OCI-LY1 (cell line): Measurements from ENCODE around the gene ATXN1.
"Not testable (repeated sequence)": the region's sequence is repeated elsewhere in the genome, so short reads cannot be mapped to it uniquely, and the experiment has no call there.

Experiments
- H2AFZ ChIP-seq: fragments of 200-600 bp; sonication (generic), shearing (Covaris generic); 2 replicates; pipeline ENCODE4 v1.6.0; 2014; ENCODE audit warnings: antibody characterized with exemption, mild to moderate bottlenecking, low read length
- H3F3A ChIP-seq: fragments of 200-600 bp; sonication (generic), shearing (Covaris generic); 2 replicates; pipeline ENCODE4 v1.6.0; 2014; ENCODE audit warnings: mild to moderate bottlenecking, antibody characterized with exemption, low read length, moderate library complexity; ENCODE audit not compliant: insufficient read depth
- H3K27ac ChIP-seq: fragments of 200-600 bp; sonication (generic); 2 replicates; pipeline ENCODE4 v1.5.1; 2014; ENCODE audit warnings: low read length, mixed run types, mild to moderate bottlenecking, low read depth; ENCODE audit not compliant: poor library complexity, severe bottlenecking
- H3K27me3 ChIP-seq: fragments of 200-600 bp; sonication (generic); 2 replicates; pipeline ENCODE4 v1.6.0; 2014; ENCODE audit warnings: antibody characterized with exemption, mild to moderate bottlenecking, low read length, moderate library complexity; ENCODE audit not compliant: insufficient read depth
- H3K36me3 ChIP-seq: fragments of 200-600 bp; sonication (generic); 2 replicates; pipeline ENCODE4 v1.6.1; 2014; ENCODE audit warnings: mild to moderate bottlenecking, antibody characterized with exemption, low read length, moderate library complexity, mixed read lengths; ENCODE audit not compliant: insufficient read depth
- H3K4me1 ChIP-seq: fragments of 200-600 bp; sonication (generic); 2 replicates; pipeline ENCODE4 v1.5.1; 2014; ENCODE audit warnings: mild to moderate bottlenecking, low read length, moderate library complexity; ENCODE audit not compliant: insufficient read depth, severe bottlenecking
- H3K4me2 ChIP-seq: fragments of 200-600 bp; sonication (generic), shearing (Covaris generic); 2 replicates; pipeline ENCODE4 v1.6.1; 2014; ENCODE audit warnings: low read length
- H3K4me3 ChIP-seq: fragments of 200-600 bp; sonication (generic); 2 replicates; pipeline ENCODE4 v1.5.1; 2014; ENCODE audit warnings: low read length, low read depth, mild to moderate bottlenecking, mixed read lengths; ENCODE audit not compliant: poor library complexity, severe bottlenecking
- H3K79me2 ChIP-seq: fragments of 200-600 bp; shearing (Covaris generic); 2 replicates; pipeline ENCODE4 v1.6.1; 2016; ENCODE audit warnings: mixed run types, low read length, mixed read lengths; ENCODE audit not compliant: insufficient read depth
- H3K9ac ChIP-seq: fragments of 200-600 bp; sonication (generic), shearing (Covaris generic); 2 replicates; pipeline ENCODE4 v1.6.1; 2014; ENCODE audit warnings: mild to moderate bottlenecking, low read length, mixed read lengths
- H3K9me2 ChIP-seq: fragments of 200-600 bp; sonication (generic), shearing (Covaris generic); 2 replicates; pipeline ENCODE4 v1.6.1; 2014; ENCODE audit warnings: low read depth, mild to moderate bottlenecking, low read length, mixed read lengths
- H3K9me3 ChIP-seq: fragments of 200-600 bp; shearing (Covaris generic); 2 replicates; pipeline ENCODE4 v1.6.1; 2014; ENCODE audit warnings: low read length, mixed read lengths
- H4K20me1 ChIP-seq: fragments of 200-600 bp; sonication (generic), shearing (Covaris generic); 2 replicates; pipeline ENCODE4 v1.6.0; 2016; ENCODE audit warnings: mild to moderate bottlenecking, low read length; ENCODE audit not compliant: insufficient read depth
- CTCF ChIP-seq: fragments of 200-600 bp; sonication (generic), shearing (Covaris generic); IDR thresholded peaks from 2 replicates; pipeline ENCODE4 v1.5.1; 2017; ENCODE audit warnings: mild to moderate bottlenecking, antibody characterized with exemption, low read length, moderate library complexity, mixed read lengths
- EZH2 ChIP-seq: fragments of 200-600 bp; sonication (generic), shearing (Covaris generic); IDR thresholded peaks from 2 replicates; pipeline ENCODE4 v1.8.0; 2017; ENCODE audit warnings: borderline replicate concordance, mixed run types, mild to moderate bottlenecking, antibody characterized with exemption, low read length, moderate library complexity, mixed read lengths

Gene ATXN1

GRCh38 chr6:16391451-16391912, 369.8 kb downstream of the ATXN1 start:
- no peaks in the 10 kb centered on the region for H3K9me3 ChIP-seq
- no peak overlapping the region for H2AFZ ChIP-seq
- H3K4me2 ChIP-seq = no peak overlapping the region
- no peaks in the 10 kb centered on the region for H3K4me1 ChIP-seq
- H4K20me1 ChIP-seq = no peaks in the 10 kb centered on the region
- no peak for TF ChIP-seq CTCF
- TF ChIP-seq EZH2 = no peak
- no peak overlapping the region for H3K9ac ChIP-seq
- no peaks in the 10 kb centered on the region for H3K27me3 ChIP-seq
- no peak overlapping the region for H3K27ac ChIP-seq
- H3F3A ChIP-seq = no peaks in the 10 kb centered on the region
- H3K79me2 ChIP-seq = no peaks in the 10 kb centered on the region
- H3K4me3 ChIP-seq = no peak overlapping the region
- no peaks in the 10 kb centered on the region for H3K9me2 ChIP-seq
- H3K36me3 ChIP-seq = no peaks in the 10 kb centered on the region

- not testable (repeated sequence) for H3K9ac ChIP-seq, H3K9me2 ChIP-seq, H3K27ac ChIP-seq, H3K4me2 ChIP-seq, H4K20me1 ChIP-seq, H2AFZ ChIP-seq, H3K36me3 ChIP-seq, H3K4me3 ChIP-seq, H3K9me3 ChIP-seq, H3K79me2 ChIP-seq, H3F3A ChIP-seq, H3K4me1 ChIP-seq, H3K27me3 ChIP-seq
Observed at GRCh38 chr6:16390909-16391450, 370.3 kb downstream of the ATXN1 start.

GRCh38 chr6:16389642-16390041, 371.6 kb downstream of the ATXN1 start:
- Histone ChIP-seq H3K27ac (no peak overlapping the region), H4K20me1 (no peaks in the 10 kb centered on the region), H3K4me3 (no peak overlapping the region), H2AFZ (no peak overlapping the region), H3K27me3 (no peaks in the 10 kb centered on the region), H3K9me3 (no peaks in the 10 kb centered on the region), H3K9ac (no peak overlapping the region), H3F3A (no peaks in the 10 kb centered on the region), H3K79me2 (no peaks in the 10 kb centered on the region), H3K4me2 (no peak overlapping the region), H3K36me3 (no peaks in the 10 kb centered on the region), H3K9me2 (no peaks in the 10 kb centered on the region), H3K4me1 (no peaks in the 10 kb centered on the region)
- TF ChIP-seq EZH2 (no peak), CTCF (no peak)

- Histone ChIP-seq H3F3A (no peaks in the 10 kb centered on the region), H4K20me1 (no peaks in the 10 kb centered on the region), H3K36me3 (no peaks in the 10 kb centered on the region), H3K9me2 (no peaks in the 10 kb centered on the region), H3K79me2 (no peaks in the 10 kb centered on the region), H3K4me3 (no peak overlapping the region), H3K27me3 (no peaks in the 10 kb centered on the region), H2AFZ (no peak overlapping the region), H3K9me3 (no peaks in the 10 kb centered on the region), H3K9ac (no peak overlapping the region), H3K27ac (no peak overlapping the region), H3K4me2 (no peak overlapping the region), H3K4me1 (no peaks in the 10 kb centered on the region)
- no peak for TF ChIP-seq EZH2
- no peak for TF ChIP-seq CTCF
Observed at GRCh38 chr6:16388488-16388887, 372.8 kb downstream of the ATXN1 start.
